Measurements from ENCODE around the gene MCF2L2.
"Not testable (repeated sequence)": the region's sequence is repeated elsewhere in the genome, so short reads cannot be mapped to it uniquely, and the experiment has no call there.

The MCF2L2 gene

GRCh38 chr3:183443395-183444385 is 15.3 kb upstream of the MCF2L2 start:
- TF ChIP-seq CTCF (IDR thresholded peaks at IDR 0.05; ENCODE audit: control extremely low read depth, extremely low read depth, low read depth, missing control alignments), result no peak
- ChIA-PET POLR2A (no interaction called here), CTCF (no interaction called here)
- no peak for DNase-seq (ENCODE audit: extremely low spot score)

- ChIA-PET CTCF (no interaction called here), POLR2A (no interaction called here)
- TF ChIP-seq CTCF (IDR thresholded peaks at IDR 0.05; ENCODE audit: control extremely low read depth, extremely low read depth, low read depth, missing control alignments), result no peak
- DNase-seq (ENCODE audit: extremely low spot score), result no peak
Observed at GRCh38 chr3:183442994-183443393, 14.6 kb upstream of the MCF2L2 start.

- CTCF ChIA-PET, result interaction anchor here (1.3 kb wide), 2 partner anchors 12 to 18 kb away, joined by 3 read pairs; partner anchors contain the start of gene MCF2L2
- POLR2A ChIA-PET; DNase-seq (ENCODE audit: extremely low spot score): not testable (repeated sequence)
Observed at GRCh38 chr3:183440521-183440920, 12.1 kb upstream of the MCF2L2 start.

GRCh38 chr3:183439515-183439914 is 11.1 kb upstream of the MCF2L2 start:
- POLR2A ChIA-PET, result no interaction called here
- DNase-seq (ENCODE audit: extremely low spot score), result no peak
- no peak for TF ChIP-seq CTCF (IDR thresholded peaks at IDR 0.05; ENCODE audit: control extremely low read depth, extremely low read depth, low read depth, missing control alignments)
- CTCF ChIA-PET, result interaction anchor here (1.3 kb wide), 2 partner anchors 19 to 139 kb away, joined by 3 to 4 read pairs; no protein-coding TSS in a partner anchor

GRCh38 chr3:183438735-183439134 is 10.3 kb upstream of the MCF2L2 start:
- CTCF ChIA-PET, result interaction anchor here (1.3 to 1.4 kb wide), 2 partner anchors 11 to 140 kb away, joined by 3 to 4 read pairs; no protein-coding TSS in a partner anchor

GRCh38 chr3:183437666-183438564 is 9.5 kb upstream of the MCF2L2 start:
- CTCF ChIA-PET, result interaction anchor here (0.8 to 1.6 kb wide), 8 partner anchors 10 to 329 kb away, joined by 3 to 5 read pairs (median 3); partner anchors contain the start of gene MCF2L2
- POLR2A ChIA-PET, result no interaction called here
- DNase-seq (ENCODE audit: extremely low spot score), result no peak
- TF ChIP-seq CTCF (IDR thresholded peaks at IDR 0.05; ENCODE audit: control extremely low read depth, extremely low read depth, low read depth, missing control alignments), result no peak

More at GRCh38 chr3:183438735-183439134, 10.3 kb upstream of the MCF2L2 start:
- DNase-seq (ENCODE audit: extremely low spot score), result no peak
- POLR2A ChIA-PET, result no interaction called here
- TF ChIP-seq CTCF (IDR thresholded peaks at IDR 0.05; ENCODE audit: control extremely low read depth, extremely low read depth, low read depth, missing control alignments), result no peak
